Mesothelial cell of epicardium (in vitro differentiated cells): ENCODE measurements around the gene RNF220. TPM values are rescaled to one million over a fixed set of nuclear protein-coding genes. Genes with fewer than 3 reads are reported as not detected.

ENCODE experiments used
- DNase-seq, 2 experiments: peaks; one replicate each; pipeline ENCODE4 v3.0.0; 2021; ENCODE audit warnings: low spot score in 2 of 2; ENCODE audit not compliant: unreplicated experiment in 2 of 2
- H3K27ac Mint-ChIP-seq: 2 replicates; pipeline ENCODE4 v1.8.0; 2021; ENCODE audit warnings: mixed read lengths
- H3K27me3 Mint-ChIP-seq: 2 replicates; pipeline ENCODE4 v1.8.0; 2021; ENCODE audit warnings: low read depth, mixed read lengths
- H3K36me3 Mint-ChIP-seq: 2 replicates; pipeline ENCODE4 v1.8.0; 2021; ENCODE audit warnings: mixed read lengths
- H3K4me1 Mint-ChIP-seq: 2 replicates; pipeline ENCODE4 v1.8.0; 2021; ENCODE audit warnings: mixed read lengths
- H3K4me3 Mint-ChIP-seq: 2 replicates; pipeline ENCODE4 v1.8.0; 2021; ENCODE audit warnings: mild to moderate bottlenecking, moderate library complexity, mixed read lengths
- H3K9me3 Mint-ChIP-seq: 2 replicates; pipeline ENCODE4 v1.8.0; 2021; ENCODE audit warnings: mixed read lengths
- CTCF ChIP-seq: fragments of 200-600 bp; sonication (generic); IDR thresholded peaks from one replicate; pipeline ENCODE4 v1.5.0; 2021; ENCODE audit warnings: antibody characterized with exemption; ENCODE audit not compliant: unreplicated experiment
- total RNA-seq: library from RNA; stranded (reverse); gene quantifications from 3 replicates; pipeline ENCODE4 v1.2.1, GENCODE V29; 2021

Gene RNF220
- total RNA-seq, 1 donor from 2014 or later = 84.2 TPM

- peaks cover 38% of the 10 kb centered on the region for H3K27me3 Mint-ChIP-seq
- no peaks in the 10 kb centered on the region for H3K4me1 Mint-ChIP-seq
- no peaks in the 10 kb centered on the region for H3K9me3 Mint-ChIP-seq
- no peak for DNase-seq
- H3K4me3 Mint-ChIP-seq = no peak overlapping the region
- no peaks in the 10 kb centered on the region for H3K36me3 Mint-ChIP-seq
- H3K27ac Mint-ChIP-seq = no peak overlapping the region
- no peak for TF ChIP-seq CTCF
Observed at GRCh38 chr1:44594353-44594752, 189.3 kb downstream of the RNF220 start.

- H3K4me1 Mint-ChIP-seq = no peaks in the 10 kb centered on the region
- H3K4me3 Mint-ChIP-seq = no peak overlapping the region
- H3K36me3 Mint-ChIP-seq = no peaks in the 10 kb centered on the region
- peaks cover 37% of the 10 kb centered on the region for H3K27me3 Mint-ChIP-seq
- peak; percentile 91 for TF ChIP-seq CTCF
- H3K9me3 Mint-ChIP-seq = no peaks in the 10 kb centered on the region
- no peak overlapping the region for H3K27ac Mint-ChIP-seq
- DNase-seq = peak; percentile 70 to 90
Observed at GRCh38 chr1:44594871-44595735, 190.0 kb downstream of the RNF220 start.

- Mint-ChIP-seq H3K27ac (no peak overlapping the region), H3K9me3 (no peaks in the 10 kb centered on the region), H3K4me1 (no peaks in the 10 kb centered on the region), H3K27me3 (peaks cover 37% of the 10 kb centered on the region), H3K36me3 (no peaks in the 10 kb centered on the region), H3K4me3 (no peak overlapping the region)
- TF ChIP-seq CTCF = no peak
- DNase-seq = no peak
Observed at GRCh38 chr1:44596511-44596910, 191.5 kb downstream of the RNF220 start.

GRCh38 chr1:44598167-44598566, 193.1 kb downstream of the RNF220 start:
- DNase-seq = no peak
- Mint-ChIP-seq H3K4me1 (no peaks in the 10 kb centered on the region), H3K36me3 (no peaks in the 10 kb centered on the region), H3K27me3 (peaks cover 37% of the 10 kb centered on the region), H3K4me3 (no peak overlapping the region), H3K9me3 (no peaks in the 10 kb centered on the region), H3K27ac (no peak overlapping the region)
- no peak for TF ChIP-seq CTCF

- DNase-seq = no peak
- TF ChIP-seq CTCF = no peak
- H3K4me3 Mint-ChIP-seq = no peak overlapping the region
- H3K9me3 Mint-ChIP-seq = no peaks in the 10 kb centered on the region
- H3K27me3 Mint-ChIP-seq = peaks cover 41% of the 10 kb centered on the region
- peaks cover 3% of the 10 kb centered on the region for H3K4me1 Mint-ChIP-seq
- no peaks in the 10 kb centered on the region for H3K36me3 Mint-ChIP-seq
- no peak overlapping the region for H3K27ac Mint-ChIP-seq
Observed at GRCh38 chr1:44602634-44603628, 197.9 kb downstream of the RNF220 start.
